ENCODE measurements around the gene UBE2Q1. TPM values are rescaled to one million over a fixed set of nuclear protein-coding genes. Genes with fewer than 3 reads are reported as not detected.

Gene UBE2Q1
- total and polyA plus RNA-seq, 2 of the 8 experiments (the other 6 are each of a cell fraction or from before 2014, with no cell fraction given), result 13.2 to 95.8 TPM

GRCh38 chr1:154524881-154525280, 33.6 kb downstream of the UBE2Q1 start:
- ChIA-PET POLR2A (ENCODE audit: partially characterized antibody) (no interaction called here), CTCF (ENCODE audit: partially characterized antibody) (interaction anchor here (1.3 kb wide), 1 partner anchor 22 kb away, joined by 6 read pairs; no protein-coding TSS in a partner anchor)
- no peak overlapping the region for H2AFZ ChIP-seq (ENCODE audit: low read length)
- DNase-seq (ENCODE audit: low read depth in 1 of 2, low spot score in 2 of 2) (no peak), FAIRE-seq (no peak)
- H3K4ac ChIP-seq (replicated peaks; ENCODE audit: insufficient read length, low read depth, low read length), result no peak overlapping the region
- no peaks in the 10 kb centered on the region for H3K23me2 ChIP-seq (ENCODE audit: low read depth, low read length)
- no peak overlapping the region for H3K56ac ChIP-seq (replicated peaks; ENCODE audit: insufficient read length, low read depth, low read length)
- TF ChIP-seq TBP (IDR thresholded peaks at IDR 0.05; ENCODE audit: low read depth, low read length) (no peak), PHF8 (conservative IDR thresholded peaks at IDR 0.05; ENCODE audit: low read depth, low read length) (no peak)
- H3K36me3 ChIP-seq (ENCODE audit: control insufficient read depth in 2 of 4, insufficient read depth in 4 of 4, low read length in 3 of 4), result no peaks in the 10 kb centered on the region; a peak in 1 of 8 replicates
- H3K27ac ChIP-seq (ENCODE audit: low read depth, low read length), result no peak overlapping the region
- no peak overlapping the region for H3K4me3 ChIP-seq (ENCODE audit: extremely low read depth in 1 of 4, insufficient read depth in 2 of 4, low read depth in 3 of 4, low read length in 4 of 4)
- no peaks in the 10 kb centered on the region for H3K79me1 ChIP-seq (ENCODE audit: low read depth, low read length)
- no peak overlapping the region for H2BK20ac ChIP-seq (ENCODE audit: low read length)
- H4K20me1 ChIP-seq (replicated peaks in 1 of 2; ENCODE audit: control insufficient read depth in 1 of 2, insufficient read depth in 2 of 2, low read length in 2 of 2), result no peaks in the 10 kb centered on the region
- no peaks in the 10 kb centered on the region for H3K9me3 ChIP-seq (ENCODE audit: insufficient read depth in 2 of 2, low read depth in 1 of 2, low read length in 1 of 2)
- no peak overlapping the region for H4K8ac ChIP-seq (ENCODE audit: extremely low read depth, insufficient read depth, low read length)
- H3K4me2 ChIP-seq (ENCODE audit: insufficient read depth in 1 of 2, low read depth in 2 of 2, low read length in 2 of 2), result no peak overlapping the region
- no peak overlapping the region for H2BK5ac ChIP-seq (ENCODE audit: low read depth, low read length)
- peaks cover 0 to 2% (median 0%) of the 10 kb centered on the region in 4 experiments; a peak in 1 of 7 replicates for H3K27me3 ChIP-seq (replicated peaks in 1 of 4; ENCODE audit: control insufficient read depth in 3 of 4, extremely low read depth in 1 of 4, insufficient read depth in 3 of 4, low read length in 3 of 4)
- no peak overlapping the region for H2BK120ac ChIP-seq (replicated peaks; ENCODE audit: low read depth, low read length)
- H3K4me1 ChIP-seq (replicated peaks in 1 of 4; ENCODE audit: control insufficient read depth in 3 of 4, insufficient read depth in 4 of 4, low read length in 3 of 4), result no peaks in the 10 kb centered on the region
- no peaks in the 10 kb centered on the region for H3K79me2 ChIP-seq (ENCODE audit: control insufficient read depth in 1 of 2, insufficient read depth in 2 of 2, low read length in 2 of 2)
- no peak overlapping the region for H3K18ac ChIP-seq (ENCODE audit: extremely low read depth, low read length)
- no peak overlapping the region for H2BK12ac ChIP-seq (ENCODE audit: low read depth, low read length)
- no peak overlapping the region for H3K9ac ChIP-seq (replicated peaks in 1 of 4; ENCODE audit: extremely low read depth in 1 of 4, low read depth in 3 of 4, low read length in 3 of 4)
- no peak overlapping the region for H2BK15ac ChIP-seq (ENCODE audit: low read length)
- H4K91ac ChIP-seq (replicated peaks; ENCODE audit: insufficient read length, low read length), result no peak overlapping the region
- H4K5ac ChIP-seq (ENCODE audit: insufficient read length, low read depth, low read length), result no peak overlapping the region
- H2AK5ac ChIP-seq (ENCODE audit: low read depth, low read length), result no peak overlapping the region
- H3K23ac ChIP-seq (ENCODE audit: insufficient read length), result no peak overlapping the region
- H3K14ac ChIP-seq (ENCODE audit: insufficient read length), result no peak overlapping the region

Data from H1 (cell line).